ENCODE measurements around the gene CLCA2. TPM values are rescaled to one million over a fixed set of nuclear protein-coding genes. Genes with fewer than 3 reads are reported as not detected.

Gene CLCA2, protein sequence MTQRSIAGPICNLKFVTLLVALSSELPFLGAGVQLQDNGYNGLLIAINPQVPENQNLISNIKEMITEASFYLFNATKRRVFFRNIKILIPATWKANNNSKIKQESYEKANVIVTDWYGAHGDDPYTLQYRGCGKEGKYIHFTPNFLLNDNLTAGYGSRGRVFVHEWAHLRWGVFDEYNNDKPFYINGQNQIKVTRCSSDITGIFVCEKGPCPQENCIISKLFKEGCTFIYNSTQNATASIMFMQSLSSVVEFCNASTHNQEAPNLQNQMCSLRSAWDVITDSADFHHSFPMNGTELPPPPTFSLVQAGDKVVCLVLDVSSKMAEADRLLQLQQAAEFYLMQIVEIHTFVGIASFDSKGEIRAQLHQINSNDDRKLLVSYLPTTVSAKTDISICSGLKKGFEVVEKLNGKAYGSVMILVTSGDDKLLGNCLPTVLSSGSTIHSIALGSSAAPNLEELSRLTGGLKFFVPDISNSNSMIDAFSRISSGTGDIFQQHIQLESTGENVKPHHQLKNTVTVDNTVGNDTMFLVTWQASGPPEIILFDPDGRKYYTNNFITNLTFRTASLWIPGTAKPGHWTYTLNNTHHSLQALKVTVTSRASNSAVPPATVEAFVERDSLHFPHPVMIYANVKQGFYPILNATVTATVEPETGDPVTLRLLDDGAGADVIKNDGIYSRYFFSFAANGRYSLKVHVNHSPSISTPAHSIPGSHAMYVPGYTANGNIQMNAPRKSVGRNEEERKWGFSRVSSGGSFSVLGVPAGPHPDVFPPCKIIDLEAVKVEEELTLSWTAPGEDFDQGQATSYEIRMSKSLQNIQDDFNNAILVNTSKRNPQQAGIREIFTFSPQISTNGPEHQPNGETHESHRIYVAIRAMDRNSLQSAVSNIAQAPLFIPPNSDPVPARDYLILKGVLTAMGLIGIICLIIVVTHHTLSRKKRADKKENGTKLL
- total RNA-seq (2014; rRNA removed; shearing (Covaris generic)) = not detected in 2 replicates

DNA sequence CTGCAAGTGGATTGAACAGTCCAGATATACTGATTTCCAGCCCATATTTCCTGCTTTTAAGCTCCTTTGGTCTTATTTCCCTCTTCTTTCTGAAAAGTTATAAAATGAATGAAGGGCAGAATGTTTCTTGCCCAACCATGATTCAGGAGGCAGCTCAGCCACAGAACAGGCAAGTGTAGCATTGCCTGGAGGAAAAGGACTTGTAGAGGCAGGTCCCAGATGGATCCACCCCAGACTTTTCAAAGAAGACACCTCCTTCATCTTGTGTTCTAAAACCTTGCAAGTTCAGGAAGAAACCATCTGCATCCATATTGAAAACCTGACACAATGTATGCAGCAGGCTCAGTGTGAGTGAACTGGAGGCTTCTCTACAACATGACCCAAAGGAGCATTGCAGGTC, at the start of gene CLCA2:
TSS of gene CLCA2 (plus strand) at position 299 of the 400 bp plus-strand sequence. CDS start at position 376, 77 bp downstream.
- DNase-seq = no peak
- H3K4me3 ChIP-seq (ENCODE audit: insufficient read depth, low read depth, low read length) = no peak within 1 kb of the TSS
- H3K36me3 ChIP-seq (replicated peaks; ENCODE audit: control insufficient read depth, insufficient read depth, low read length) = no peaks in the 10 kb centered on the region
- no peaks in the 10 kb centered on the region for H3K27me3 ChIP-seq (ENCODE audit: control insufficient read depth, insufficient read depth, low read length)

DNA sequence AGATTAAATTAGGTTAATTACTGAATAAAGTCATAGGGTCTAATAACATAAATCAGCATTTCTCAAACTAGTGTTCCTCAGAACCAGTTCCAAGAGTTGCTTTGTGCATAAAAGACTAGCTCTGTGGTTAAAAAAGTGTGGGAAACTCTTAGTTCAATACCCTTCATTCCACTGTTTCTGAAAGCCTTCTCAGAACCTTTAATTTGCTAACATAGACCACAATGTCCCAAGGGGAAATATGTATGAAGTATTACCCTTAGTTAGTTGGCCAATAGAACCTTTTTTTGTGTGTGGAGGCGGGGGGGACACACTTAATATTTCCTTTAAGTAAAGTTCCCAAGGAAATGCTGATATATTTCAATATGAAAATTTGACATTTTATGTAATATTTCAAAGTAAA, 48.3 kb upstream of the CLCA2 start:
- no peak for DNase-seq
- no peak overlapping the region for H3K4me3 ChIP-seq (ENCODE audit: insufficient read depth, low read depth, low read length)
- no peaks in the 10 kb centered on the region for H3K27me3 ChIP-seq (ENCODE audit: control insufficient read depth, insufficient read depth, low read length)
- H3K36me3 ChIP-seq (replicated peaks; ENCODE audit: control insufficient read depth, insufficient read depth, low read length) = peaks cover 2% of the 10 kb centered on the region

DNA sequence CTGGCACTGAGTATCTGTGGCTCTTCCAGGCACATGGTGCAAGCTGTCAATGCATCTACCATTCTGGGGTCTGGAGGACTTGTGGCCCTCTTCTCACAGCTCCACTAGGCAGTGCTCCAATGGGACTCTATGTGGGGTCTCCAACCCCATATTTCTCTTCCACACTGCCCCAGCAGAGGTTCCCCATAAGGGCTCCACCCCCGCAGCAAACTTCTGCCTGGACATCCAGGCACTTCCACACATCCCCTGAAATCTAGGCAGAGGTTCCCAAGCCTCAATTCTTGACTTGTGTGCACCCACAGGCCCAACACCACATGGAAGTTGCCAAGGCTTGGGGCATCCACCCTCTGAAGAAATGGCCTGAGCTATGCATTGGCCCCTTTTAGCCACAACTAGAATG, 46.6 kb upstream of the CLCA2 start:
- no peak overlapping the region for H3K4me3 ChIP-seq (ENCODE audit: insufficient read depth, low read depth, low read length)
- H3K36me3 ChIP-seq (replicated peaks; ENCODE audit: control insufficient read depth, insufficient read depth, low read length) = peaks cover 2% of the 10 kb centered on the region
- no peak for DNase-seq
- H3K27me3 ChIP-seq (ENCODE audit: control insufficient read depth, insufficient read depth, low read length) = no peaks in the 10 kb centered on the region

DNA sequence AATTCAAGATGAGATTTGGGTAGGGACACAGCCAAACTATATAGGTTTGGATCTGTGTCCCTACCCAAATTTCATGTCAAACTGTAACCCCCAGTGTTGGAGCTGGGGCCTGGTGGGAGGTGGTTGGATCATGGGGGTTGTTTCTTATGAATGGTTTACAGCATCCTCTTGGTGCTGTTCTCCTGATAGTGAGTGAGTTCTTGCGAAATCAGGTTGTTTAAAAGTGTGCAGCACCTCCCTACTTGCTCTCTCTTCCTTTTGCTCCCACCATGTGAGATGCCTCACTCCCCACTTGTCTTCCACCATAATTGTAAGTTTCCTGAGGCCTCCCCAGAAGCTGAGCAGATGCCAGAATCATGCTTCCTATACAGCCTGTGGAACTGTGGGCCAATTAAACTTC, 45.2 kb upstream of the CLCA2 start:
- H3K27me3 ChIP-seq (ENCODE audit: control insufficient read depth, insufficient read depth, low read length) = no peaks in the 10 kb centered on the region
- H3K36me3 ChIP-seq (replicated peaks; ENCODE audit: control insufficient read depth, insufficient read depth, low read length) = peaks cover 2% of the 10 kb centered on the region
- no peak for DNase-seq
- H3K4me3 ChIP-seq (ENCODE audit: insufficient read depth, low read depth, low read length) = no peak overlapping the region

DNA sequence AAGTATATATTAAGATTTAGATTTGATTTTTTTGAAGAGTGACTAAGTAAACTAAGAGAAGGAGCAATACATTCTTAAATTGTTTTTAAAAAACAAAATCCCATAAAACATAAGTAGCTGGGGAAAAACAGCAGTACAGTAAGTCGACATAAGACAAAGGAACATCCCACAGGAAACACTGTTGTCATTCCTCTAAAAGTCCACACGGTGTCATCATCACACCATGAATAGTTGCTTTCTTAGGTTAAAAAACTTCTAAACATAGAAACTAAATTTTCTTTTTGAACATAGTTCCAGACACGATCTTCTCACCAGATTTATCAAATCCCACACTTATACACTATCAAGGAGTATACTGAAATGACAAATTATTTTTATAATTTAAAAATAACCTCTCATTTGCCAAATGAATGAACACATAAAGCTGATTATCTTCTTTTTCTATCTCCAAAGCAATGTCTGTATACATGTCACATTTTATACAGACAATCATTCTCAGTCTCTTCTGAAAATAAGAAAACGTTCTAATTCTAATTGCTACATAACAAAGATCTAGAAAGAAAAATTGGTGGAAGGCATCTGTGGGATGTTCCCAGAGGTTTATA, 43.6 kb upstream of the CLCA2 start:
- H3K27me3 ChIP-seq (ENCODE audit: control insufficient read depth, insufficient read depth, low read length) = no peaks in the 10 kb centered on the region
- peak; percentile 14 for DNase-seq
- peaks cover 2% of the 10 kb centered on the region for H3K36me3 ChIP-seq (replicated peaks; ENCODE audit: control insufficient read depth, insufficient read depth, low read length)
- no peak overlapping the region for H3K4me3 ChIP-seq (ENCODE audit: insufficient read depth, low read depth, low read length)

DNA sequence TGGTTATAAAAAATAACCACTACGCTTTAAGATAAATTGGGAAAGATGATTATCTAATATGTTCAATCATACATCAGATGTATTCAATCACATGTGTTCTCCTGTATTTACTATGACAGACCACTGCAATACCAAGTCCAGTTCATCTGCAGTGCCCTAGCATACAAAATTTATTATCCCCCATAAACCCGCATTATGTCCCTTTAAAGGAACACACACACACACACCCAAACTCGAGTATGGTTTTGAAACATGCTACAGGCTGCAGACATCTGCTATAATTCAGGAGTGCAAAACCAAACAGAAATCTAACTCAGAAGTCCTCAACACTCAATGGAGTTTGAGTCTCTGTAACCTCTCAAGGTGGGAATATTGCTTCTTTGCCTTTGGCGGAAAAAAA, 42.7 kb upstream of the CLCA2 start:
- H3K36me3 ChIP-seq (replicated peaks; ENCODE audit: control insufficient read depth, insufficient read depth, low read length) = no peaks in the 10 kb centered on the region; the same call in 1 of the 2 replicates
- DNase-seq = no peak
- no peaks in the 10 kb centered on the region for H3K27me3 ChIP-seq (ENCODE audit: control insufficient read depth, insufficient read depth, low read length)
- no peak overlapping the region for H3K4me3 ChIP-seq (ENCODE audit: insufficient read depth, low read depth, low read length)

DNA sequence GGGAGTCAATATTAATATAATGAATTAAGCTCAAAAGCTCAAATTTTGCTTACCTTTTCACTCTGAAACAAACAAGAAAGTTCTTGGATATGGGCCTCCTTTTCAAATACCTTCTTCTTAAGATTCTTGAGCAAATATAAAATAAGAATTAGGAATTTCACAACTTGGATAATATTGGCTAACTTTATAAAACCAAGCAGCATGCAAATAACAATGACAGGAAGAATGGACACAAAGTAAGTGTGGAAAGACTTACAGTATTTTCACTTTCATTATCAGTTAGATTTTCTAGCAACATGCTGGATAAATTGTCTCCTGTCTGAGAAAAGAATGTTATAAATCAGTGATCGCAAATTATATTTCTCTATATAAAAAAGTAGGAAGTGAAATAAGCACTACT, 41.1 kb upstream of the CLCA2 start:
- DNase-seq = no peak
- H3K27me3 ChIP-seq (ENCODE audit: control insufficient read depth, insufficient read depth, low read length) = no peaks in the 10 kb centered on the region
- H3K4me3 ChIP-seq (ENCODE audit: insufficient read depth, low read depth, low read length) = no peak overlapping the region
- no peaks in the 10 kb centered on the region for H3K36me3 ChIP-seq (replicated peaks; ENCODE audit: control insufficient read depth, insufficient read depth, low read length)

DNA sequence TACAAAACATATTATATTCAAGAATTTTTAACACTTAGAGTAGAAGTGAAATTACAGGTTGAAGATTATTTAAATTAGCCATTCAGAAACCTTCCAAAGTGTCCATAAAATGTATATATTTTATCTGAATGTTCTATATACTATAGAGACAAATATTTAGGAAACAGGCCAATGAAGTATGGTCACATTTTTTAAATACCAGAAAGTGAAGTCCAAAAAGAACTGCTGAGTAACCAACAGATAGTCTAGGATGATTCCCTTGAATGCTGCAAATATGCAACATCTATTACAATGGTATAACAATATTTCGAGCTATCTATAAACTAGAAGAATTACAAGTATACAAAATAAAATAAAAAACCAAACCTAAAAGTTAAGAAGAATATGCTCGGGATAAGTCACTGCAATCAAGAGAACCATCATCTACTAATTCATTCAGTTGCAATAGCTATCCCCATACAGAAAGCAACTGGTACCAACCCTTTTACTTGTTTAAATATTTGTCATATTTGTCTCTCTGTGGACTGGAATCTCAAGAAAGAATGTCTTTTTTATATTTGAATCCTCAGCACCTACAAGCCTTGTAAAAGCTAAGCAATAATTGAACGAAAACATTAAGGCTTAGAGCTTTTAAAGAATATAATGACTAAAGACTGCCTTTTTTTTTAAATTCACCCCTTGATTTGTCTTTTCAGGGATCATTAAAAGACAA, 35.9 kb upstream of the CLCA2 start:
- Histone ChIP-seq H3K27me3 (ENCODE audit: control insufficient read depth, insufficient read depth, low read length) (no peaks in the 10 kb centered on the region), H3K36me3 (replicated peaks; ENCODE audit: control insufficient read depth, insufficient read depth, low read length) (no peaks in the 10 kb centered on the region), H3K4me3 (ENCODE audit: insufficient read depth, low read depth, low read length) (no peak overlapping the region)
- DNase-seq = no peak

DNA sequence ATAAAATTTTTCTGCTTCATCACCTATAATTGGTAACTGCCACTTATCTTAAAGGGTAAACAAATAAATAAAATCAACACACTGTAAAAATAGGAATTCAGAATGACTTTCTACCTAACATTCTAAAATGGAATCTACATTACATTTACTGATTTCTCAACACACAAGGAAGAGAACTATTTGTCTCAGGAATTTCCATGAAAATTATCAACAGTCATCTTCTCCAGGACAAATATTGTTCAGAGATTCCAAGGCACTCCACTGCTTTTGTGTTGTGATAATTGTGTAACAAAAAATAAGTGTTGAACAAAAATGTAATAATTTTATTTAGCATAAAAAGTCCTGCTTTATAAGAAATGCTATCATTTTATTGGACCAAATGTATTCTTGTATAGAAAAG, 35.2 kb upstream of the CLCA2 start:
- Histone ChIP-seq H3K4me3 (ENCODE audit: insufficient read depth, low read depth, low read length) (no peak overlapping the region), H3K36me3 (replicated peaks; ENCODE audit: control insufficient read depth, insufficient read depth, low read length) (no peaks in the 10 kb centered on the region), H3K27me3 (ENCODE audit: control insufficient read depth, insufficient read depth, low read length) (no peaks in the 10 kb centered on the region)
- no peak for DNase-seq

DNA sequence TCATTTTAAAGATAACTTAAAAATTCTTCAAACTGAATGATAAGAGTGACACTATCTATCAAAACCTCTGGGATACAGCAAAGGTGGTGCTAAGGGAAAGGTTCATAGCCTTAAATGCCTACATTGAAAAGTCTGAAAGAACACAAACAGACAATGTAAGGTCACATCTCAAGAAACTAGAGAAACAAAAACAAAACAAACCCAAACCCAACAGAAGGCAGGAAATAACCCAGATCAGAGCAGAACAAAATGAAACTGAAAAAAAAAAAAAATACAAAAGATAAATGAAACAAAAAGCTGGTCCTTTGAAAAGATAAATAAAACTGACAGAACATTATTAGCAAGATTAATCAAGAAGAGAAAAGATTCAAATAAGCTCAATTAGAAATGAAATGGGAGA, 34.7 kb upstream of the CLCA2 start:
- H3K4me3 ChIP-seq (ENCODE audit: insufficient read depth, low read depth, low read length) = no peak overlapping the region
- no peak for DNase-seq
- no peaks in the 10 kb centered on the region for H3K27me3 ChIP-seq (ENCODE audit: control insufficient read depth, insufficient read depth, low read length)
- no peaks in the 10 kb centered on the region for H3K36me3 ChIP-seq (replicated peaks; ENCODE audit: control insufficient read depth, insufficient read depth, low read length)

DNA sequence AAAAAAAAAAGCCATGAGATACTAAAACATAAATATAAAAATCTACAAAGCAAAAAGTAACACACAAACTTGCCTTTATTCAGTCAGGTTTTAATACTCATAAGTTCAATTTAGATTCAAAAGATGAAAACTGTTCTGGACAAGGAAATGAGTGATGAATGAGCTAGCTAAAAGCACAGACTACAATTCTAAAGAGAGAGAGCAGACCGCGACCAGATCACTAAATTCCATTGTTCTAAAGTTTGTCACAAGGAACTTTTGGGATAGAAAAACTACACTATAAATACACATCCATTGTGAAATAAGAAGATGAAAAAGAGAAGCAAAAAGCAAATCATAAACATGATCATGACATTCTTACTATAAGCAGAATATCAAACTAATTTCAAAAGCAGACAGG, 29.6 kb upstream of the CLCA2 start:
- H3K36me3 ChIP-seq (replicated peaks; ENCODE audit: control insufficient read depth, insufficient read depth, low read length) = no peaks in the 10 kb centered on the region
- no peaks in the 10 kb centered on the region for H3K27me3 ChIP-seq (ENCODE audit: control insufficient read depth, insufficient read depth, low read length)
- DNase-seq = no peak
- H3K4me3 ChIP-seq (ENCODE audit: insufficient read depth, low read depth, low read length) = no peak overlapping the region

DNA sequence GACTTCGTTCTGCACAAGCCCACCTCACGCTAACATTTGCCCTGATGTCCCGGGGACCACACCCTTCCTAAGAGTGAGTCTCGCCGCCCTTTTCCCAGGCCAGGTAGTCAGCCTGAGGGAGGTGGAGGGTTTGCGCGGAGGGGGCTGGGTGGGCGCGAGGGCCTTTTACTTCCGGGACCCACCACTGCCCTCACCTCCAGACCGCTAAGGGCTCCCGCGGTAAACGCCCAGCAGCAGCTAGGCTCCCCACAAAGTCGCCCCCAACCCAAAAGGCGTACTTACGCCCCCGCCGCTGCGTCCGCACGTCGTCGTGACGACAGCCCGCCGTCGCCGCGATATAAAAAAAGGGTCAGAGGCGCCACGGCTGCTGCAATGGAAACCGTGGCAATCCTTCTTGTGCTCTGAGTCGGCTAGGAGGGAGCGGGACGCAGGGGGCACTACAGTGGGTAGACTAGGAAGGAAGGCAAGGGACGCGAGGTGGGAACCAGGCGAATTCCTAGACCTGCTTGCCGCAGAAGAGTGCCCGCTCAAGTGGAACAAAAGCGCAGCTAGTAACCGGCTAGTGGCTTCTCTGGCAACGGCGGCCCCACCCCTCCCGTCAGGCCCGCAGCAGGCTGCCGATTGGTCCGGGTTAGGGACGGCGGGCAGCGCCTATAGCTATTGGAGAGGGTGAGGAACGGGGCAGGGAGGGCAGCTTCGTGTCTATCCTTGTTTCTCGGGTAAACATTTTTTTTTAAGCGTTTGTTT, 28.0 kb upstream of the CLCA2 start, which contains the start of gene ODF2L:
TSS of gene ODF2L (minus strand) at position 573 of the 747 bp plus-strand sequence. CDS start 9,296 bp downstream, outside the sequence.
- no peaks in the 10 kb centered on the region for H3K36me3 ChIP-seq (replicated peaks; ENCODE audit: control insufficient read depth, insufficient read depth, low read length)
- H3K4me3 ChIP-seq (ENCODE audit: insufficient read depth, low read depth, low read length) = peak within 1 kb of the TSS; percentile 85
- peak; percentile 86 for DNase-seq
- no peaks in the 10 kb centered on the region for H3K27me3 ChIP-seq (ENCODE audit: control insufficient read depth, insufficient read depth, low read length)

DNA sequence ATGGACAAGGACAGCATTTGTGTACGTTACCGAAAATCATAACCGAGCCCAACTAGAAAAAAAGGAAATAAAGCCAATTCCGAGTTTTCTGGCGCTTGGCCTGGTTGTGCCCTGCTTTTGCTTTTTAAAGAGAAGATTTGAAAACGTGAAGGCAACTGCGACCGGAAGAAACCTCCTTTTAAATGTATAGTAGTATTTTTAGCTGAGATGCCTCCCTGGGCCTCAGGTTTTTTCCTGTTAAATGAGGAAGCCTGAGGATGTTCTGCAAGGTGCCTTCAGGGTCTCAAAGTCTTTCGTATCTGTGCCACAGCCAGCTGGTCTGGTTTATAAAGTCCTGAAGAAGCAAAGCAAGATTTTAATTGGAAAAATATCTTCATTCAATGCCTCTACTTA, 27.5 kb upstream of the CLCA2 start:
- Histone ChIP-seq H3K27me3 (ENCODE audit: control insufficient read depth, insufficient read depth, low read length) (no peaks in the 10 kb centered on the region), H3K4me3 (ENCODE audit: insufficient read depth, low read depth, low read length) (peak overlapping the region; percentile 85), H3K36me3 (replicated peaks; ENCODE audit: control insufficient read depth, insufficient read depth, low read length) (no peaks in the 10 kb centered on the region)
- DNase-seq = no peak
